Fibroblast of skin of abdomen (primary cell): ENCODE measurements around the gene TSPYL1.

Source experiments
- DNase-seq: peaks from one replicate; pipeline ENCODE4 v3.0.0-alpha.2; 2013

Gene TSPYL1

GRCh38 chr6:116256694-116257093, 23.0 kb downstream of the TSPYL1 start:
- no peak for DNase-seq

GRCh38 chr6:116255246-116255800, 24.4 kb downstream of the TSPYL1 start:
- DNase-seq, result no peak

- DNase-seq, result no peak
Observed at GRCh38 chr6:116254297-116255056, 25.3 kb downstream of the TSPYL1 start.

- peak; percentile 98 for DNase-seq
Observed at GRCh38 chr6:116253505-116254296, 26.0 kb downstream of the TSPYL1 start, which contains the start of gene TSPYL4. Gene TSPYL4 (minus strand): TSS chr6:116254075. CDS start chr6:116254008, 67 bp downstream.

GRCh38 chr6:116253188-116253504, 26.6 kb downstream of the TSPYL1 start:
- no peak for DNase-seq

- peak; percentile 94 for DNase-seq
Observed at GRCh38 chr6:116251568-116252384, 28.0 kb downstream of the TSPYL1 start.

GRCh38 chr6:116248577-116248976, 31.2 kb downstream of the TSPYL1 start:
- no peak for DNase-seq

GRCh38 chr6:116247285-116247684, 32.4 kb downstream of the TSPYL1 start:
- DNase-seq, result no peak

GRCh38 chr6:116246089-116246488, 33.6 kb downstream of the TSPYL1 start:
- DNase-seq, result peak; percentile 53

- no peak for DNase-seq
Observed at GRCh38 chr6:116244284-116244683, 35.4 kb downstream of the TSPYL1 start.

GRCh38 chr6:116239856-116240255, 39.9 kb downstream of the TSPYL1 start:
- DNase-seq, result no peak

GRCh38 chr6:116239256-116239655, 40.5 kb downstream of the TSPYL1 start:
- no peak for DNase-seq

- no peak for DNase-seq
Observed at GRCh38 chr6:116238083-116238482, 41.6 kb downstream of the TSPYL1 start.

- DNase-seq, result no peak
Observed at GRCh38 chr6:116234689-116235088, 45.0 kb downstream of the TSPYL1 start.

- DNase-seq, result peak; percentile 97
Observed at GRCh38 chr6:116229287-116229913, 50.3 kb downstream of the TSPYL1 start.
